Measurements from ENCODE around the gene MAPKAP1. TPM values are rescaled to one million over a fixed set of nuclear protein-coding genes. Genes with fewer than 3 reads are reported as not detected.
A peak's percentile ranks its signal among the peaks of the same experiment; 100 is the strongest.

Gene MAPKAP1
- total and polyA plus RNA-seq, 9 of the 15 experiments (the other 6 are each of a cell fraction or from before 2014, with no cell fraction given) = 2.6 to 82.1 (median 61.1) TPM

- TF ChIP-seq CTCFL (IDR thresholded peaks at IDR 0.05; ENCODE audit: borderline replicate concordance, insufficient read depth, low read depth, low read length, poor library complexity, severe bottlenecking) (no peak), ZBTB5 (IDR thresholded peaks at IDR 0.05) (peak; percentile 52), TEAD4 (IDR thresholded peaks at IDR 0.05; ENCODE audit: low read length) (0 out of 2 replicates have a peak, but pooled peaks have one; percentile 41), TEAD4 (CRISPR knock-in tag; IDR thresholded peaks at IDR 0.05; ENCODE audit: borderline replicate concordance) (no peak), POLR2H (tag; IDR thresholded peaks at IDR 0.05; ENCODE audit: low read depth) (no peak), MED1 (CRISPR knock-in tag; IDR thresholded peaks at IDR 0.05; ENCODE audit: borderline replicate concordance) (no peak), ZBTB1 (CRISPR knock-in tag; IDR thresholded peaks at IDR 0.05; ENCODE audit: borderline replicate concordance, low read depth) (no peak), ZNF212 (CRISPR knock-in tag; IDR thresholded peaks at IDR 0.05) (no peak), PYGO2 (tag; IDR thresholded peaks at IDR 0.05) (no peak; the same call in 1 of the 2 replicates), RHOXF2B (CRISPR knock-in tag; conservative IDR thresholded peaks at IDR 0.05) (no peak), NFYB (IDR thresholded peaks at IDR 0.05; ENCODE audit: extremely low read depth, insufficient read length) (peak; percentile 97), MCM5 (IDR thresholded peaks at IDR 0.05; ENCODE audit: low read depth) (no peak), DMBX1 (CRISPR knock-in tag; IDR thresholded peaks at IDR 0.05; ENCODE audit: borderline replicate concordance) (no peak), CTCF (IDR thresholded peaks at IDR 0.05 in 2 of 3, conservative IDR thresholded peaks at IDR 0.05 in 1 of 3; ENCODE audit: insufficient read depth in 2 of 3, low read depth in 1 of 3, low read length in 3 of 3) (no peak), ETS1 (conservative IDR thresholded peaks at IDR 0.05; ENCODE audit: control insufficient read depth, low read depth, low read length) (no peak), GABPB1 (CRISPR knock-in tag; IDR thresholded peaks at IDR 0.05) (no peak), MYC (IDR thresholded peaks at IDR 0.05; ENCODE audit: low read depth, low read length) (0 out of 2 replicates have a peak, but pooled peaks have one; percentile 34), MYC (CRISPR knock-in tag; IDR thresholded peaks at IDR 0.05; ENCODE audit: borderline replicate concordance, low read depth) (no peak)
These were observed 297.1 kb downstream of the MAPKAP1 start (continued) for GRCh38 chr9:125409637-125410521.

Data from K562 (cell line).